Measurements from ENCODE around the gene RTP2.

DNA sequence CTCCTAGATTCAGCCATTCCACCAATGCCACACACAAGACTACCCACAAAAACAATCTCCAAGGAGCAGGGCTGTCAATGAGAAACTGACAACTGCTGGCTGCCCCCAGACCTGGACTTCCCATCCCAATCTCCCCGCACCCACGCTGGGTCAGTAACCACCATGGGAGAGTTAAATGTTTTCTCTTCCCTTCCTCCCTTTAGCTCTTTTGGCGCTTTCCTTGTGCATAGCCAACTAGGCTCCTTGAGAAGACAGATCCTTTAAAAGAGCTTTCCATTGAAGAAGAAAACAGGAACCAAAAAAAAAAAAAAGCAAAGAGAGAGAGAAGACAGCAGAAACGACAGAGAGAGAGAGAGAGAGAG is 34.6 kb upstream of the RTP2 start:
- TF ChIP-seq CTCF (conservative IDR thresholded peaks at IDR 0.05 in 1 of 2, IDR thresholded peaks at IDR 0.05 in 1 of 2; ENCODE audit: extremely low read depth in 1 of 2, insufficient read depth in 1 of 2, low read depth in 1 of 2, low read length in 2 of 2) = no peak
- TF ChIP-seq EZH2 (IDR thresholded peaks at IDR 0.05; ENCODE audit: borderline replicate concordance, low read length) = no peak

Measured in mammary epithelial cell (primary cell).